Measurements from ENCODE around the gene FAM228A.
"Not testable (repeated sequence)": the region's sequence is repeated elsewhere in the genome, so short reads cannot be mapped to it uniquely, and the experiment has no call there.

FAM228A gene

DNA sequence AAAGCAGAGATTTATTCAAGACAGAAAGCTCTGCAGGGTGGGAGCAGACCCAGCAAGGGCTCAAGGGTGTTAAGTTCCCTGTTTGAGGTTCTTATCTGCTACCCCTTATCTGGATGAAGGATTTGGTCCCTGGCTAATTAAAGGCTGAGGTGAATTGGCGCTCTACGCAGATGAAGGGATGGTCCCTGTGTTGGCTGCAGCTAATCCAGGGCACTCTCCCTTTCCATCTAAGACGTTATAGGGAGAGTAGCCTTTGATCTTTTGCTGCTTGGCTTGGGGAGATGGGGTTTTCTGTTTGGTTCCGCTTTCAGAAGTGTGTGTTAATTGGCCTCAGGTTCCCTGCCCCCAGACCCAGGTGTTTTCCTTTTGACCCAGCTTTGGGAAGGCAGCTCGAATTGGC lies 17.0 kb downstream of the FAM228A start:
- no peak for DNase-seq

GRCh38 chr2:24197213-24197612 lies 22.4 kb downstream of the FAM228A start:
- DNase-seq = not testable (repeated sequence)

- no peak for DNase-seq
These were observed 25.2 kb downstream of the FAM228A start for GRCh38 chr2:24199968-24200590.

DNA sequence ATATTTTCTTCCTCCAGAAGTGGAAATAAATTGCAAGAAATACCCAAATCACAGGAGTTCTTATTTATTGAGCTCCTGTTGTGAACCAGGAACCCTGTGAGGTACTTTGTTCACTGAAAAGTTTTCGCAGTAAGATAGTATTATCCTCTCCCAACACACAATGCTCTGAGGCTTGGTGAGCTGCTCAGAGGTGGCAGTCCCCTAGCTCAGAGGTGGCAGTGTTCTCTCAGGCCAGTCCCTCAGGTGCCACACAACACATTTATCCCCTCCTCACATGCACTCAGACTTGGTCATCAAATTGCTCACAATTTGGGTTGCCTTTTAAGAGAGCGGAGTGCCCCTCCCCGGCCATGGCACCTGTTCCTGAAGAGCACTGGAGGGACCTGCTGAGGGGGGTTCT lies 25.9 kb downstream of the FAM228A start:
- no peak for DNase-seq

DNA sequence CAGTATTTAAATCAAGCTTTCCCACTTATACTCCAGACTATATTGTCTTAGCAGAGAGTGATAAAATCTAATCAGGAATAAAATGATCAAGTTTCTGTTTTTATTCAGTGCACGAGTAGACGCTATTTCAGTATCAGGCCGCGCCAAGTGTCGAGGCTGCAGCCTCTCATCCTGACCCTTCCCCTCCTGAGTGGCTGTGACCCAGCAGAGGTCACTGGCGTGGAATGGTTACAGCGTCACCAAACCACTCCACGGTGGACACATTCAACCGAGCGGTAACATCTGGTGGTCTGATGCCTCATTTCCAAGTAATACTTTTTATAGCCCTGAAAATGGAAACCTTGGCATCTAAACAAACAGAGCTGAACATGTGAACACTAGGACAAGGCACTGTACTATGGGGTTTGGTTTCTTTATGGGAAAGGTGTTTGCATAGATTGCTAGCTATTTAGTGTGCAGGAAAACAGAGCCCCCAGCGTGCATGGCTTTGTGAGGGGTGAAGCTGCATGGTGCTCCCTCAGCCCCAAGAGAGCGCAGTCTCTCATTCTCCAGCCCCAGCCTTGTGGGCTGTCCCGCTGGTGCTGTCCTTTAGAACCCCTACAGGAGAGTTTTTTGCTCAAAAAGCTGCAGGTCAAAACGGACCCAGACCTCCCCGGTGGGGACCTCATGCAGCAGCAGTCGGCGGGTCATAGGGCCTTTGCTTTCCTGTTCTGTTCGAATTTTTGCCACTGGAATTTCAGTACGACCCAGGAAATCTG lies 28.4 kb downstream of the FAM228A start:
- DNase-seq = no peak

GRCh38 chr2:24203787-24204150 lies 28.9 kb downstream of the FAM228A start:
- no peak for DNase-seq

GRCh38 chr2:24204505-24204904 lies 29.7 kb downstream of the FAM228A start:
- DNase-seq = no peak

DNA sequence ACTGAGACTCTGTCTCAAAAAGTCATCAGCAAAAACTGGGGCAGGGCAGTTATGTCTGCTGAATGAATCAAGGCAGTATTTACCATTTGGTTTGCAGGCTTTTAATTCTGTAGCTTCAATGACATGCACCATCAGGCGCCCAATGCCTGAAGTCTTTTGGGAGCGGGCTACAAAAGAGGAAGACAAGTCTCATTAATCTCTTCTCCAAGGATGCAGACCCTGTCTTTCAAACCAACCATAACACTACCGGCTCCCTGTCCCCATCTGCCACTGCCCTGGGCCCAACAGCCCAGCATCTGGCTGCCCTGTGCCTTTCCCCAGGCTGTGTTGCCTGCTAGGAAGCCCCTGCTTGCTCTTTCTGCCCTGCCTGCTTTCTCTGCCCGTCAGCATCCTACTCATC lies 30.3 kb downstream of the FAM228A start:
- DNase-seq = no peak

- no peak for DNase-seq
These were observed 31.4 kb downstream of the FAM228A start for GRCh38 chr2:24206242-24206641.

GRCh38 chr2:24206714-24207113 lies 31.9 kb downstream of the FAM228A start:
- no peak for DNase-seq

DNA sequence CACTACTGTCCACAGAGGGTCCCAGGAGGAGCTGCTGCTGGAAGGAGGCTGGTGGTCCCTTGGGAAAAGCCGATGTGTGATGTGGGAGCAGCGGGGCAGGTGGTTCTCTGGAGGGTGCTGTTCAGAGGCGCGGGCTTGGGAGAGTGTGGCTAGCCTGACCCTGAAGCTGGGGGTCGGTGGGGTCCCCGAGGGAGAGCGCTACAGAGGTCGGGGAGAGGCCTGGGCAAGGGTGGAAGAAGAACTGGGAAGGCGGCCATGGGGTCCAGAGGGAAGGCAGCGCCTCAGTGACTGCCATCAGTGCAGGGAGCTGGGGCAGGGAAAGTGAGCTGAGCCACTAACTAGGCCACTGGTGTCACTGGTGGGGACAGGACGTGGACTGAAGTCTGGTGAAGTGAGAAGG lies 32.5 kb downstream of the FAM228A start:
- no peak for DNase-seq

GRCh38 chr2:24208490-24208889 lies 33.6 kb downstream of the FAM228A start:
- DNase-seq = no peak

DNA sequence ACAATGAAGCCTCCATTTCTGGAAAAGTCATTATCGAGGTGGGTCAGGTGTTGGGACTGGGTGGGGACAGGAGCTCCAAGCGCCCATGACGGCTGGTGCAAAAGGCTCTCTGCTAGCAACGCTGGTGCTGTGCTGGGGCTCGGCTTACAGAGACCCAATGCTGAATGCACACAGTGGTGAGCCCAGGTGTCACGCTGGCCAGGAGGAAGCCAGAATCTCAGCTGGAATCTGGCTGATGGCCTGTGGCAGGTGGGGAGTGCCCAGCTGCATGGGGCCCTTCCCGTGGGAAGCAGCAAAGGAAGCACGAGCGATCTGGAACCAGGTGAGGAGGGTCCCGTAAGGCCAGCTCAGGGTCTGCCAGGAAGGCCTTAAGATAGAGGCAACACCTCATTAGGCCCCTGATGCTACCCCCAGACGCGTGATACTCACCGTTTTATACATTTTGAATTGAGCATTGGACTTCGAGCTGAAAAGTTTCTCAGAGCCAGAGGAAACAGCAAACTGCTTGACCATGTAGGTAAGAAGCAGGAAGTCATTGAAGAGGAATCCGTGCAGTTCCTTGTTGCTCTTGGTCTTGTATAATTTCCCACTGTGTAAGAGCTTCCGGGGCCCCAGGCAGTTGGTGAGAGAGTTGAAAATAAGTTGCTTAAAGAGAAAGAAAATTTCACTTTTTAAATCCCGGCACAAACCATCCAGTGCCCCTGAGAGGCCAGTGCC lies 34.7 kb downstream of the FAM228A start:
- DNase-seq = no peak

DNA sequence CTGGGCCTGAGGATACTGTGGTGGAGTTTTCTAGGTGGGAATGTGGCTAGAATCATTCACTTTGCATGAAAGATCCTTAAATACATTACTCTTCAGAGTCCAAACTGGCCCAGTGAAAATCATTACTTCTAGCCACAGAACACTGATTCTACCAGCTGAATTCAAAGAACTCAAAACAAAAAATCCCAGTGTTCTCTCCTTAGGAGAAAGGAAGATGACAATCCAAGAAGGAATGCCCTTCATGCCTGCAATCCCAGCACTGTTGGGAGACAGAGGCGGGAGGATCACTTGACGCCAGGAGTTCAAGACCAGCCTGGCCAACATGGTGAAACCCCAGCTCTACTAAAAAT lies 35.2 kb downstream of the FAM228A start:
- DNase-seq = no peak

DNA sequence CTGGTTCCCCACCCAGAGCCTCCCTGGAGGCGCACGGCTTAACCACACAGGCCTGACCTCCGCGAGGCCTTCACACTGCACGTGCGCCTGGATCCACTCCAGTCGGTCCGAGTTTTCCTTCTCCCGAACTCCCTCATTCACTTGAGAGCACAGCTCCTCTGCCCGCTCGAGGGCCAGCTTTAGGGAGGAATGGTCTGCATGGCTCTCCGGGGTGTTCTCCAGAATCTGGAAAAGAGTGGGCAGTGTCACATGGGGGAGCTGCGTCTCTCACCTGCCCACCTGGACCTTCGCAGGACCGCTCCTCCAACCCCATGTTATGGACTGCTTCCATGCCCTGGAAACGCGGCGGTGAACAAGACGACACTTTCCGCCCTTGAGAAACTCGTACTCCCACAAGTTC lies 35.9 kb downstream of the FAM228A start:
- DNase-seq = no peak

GRCh38 chr2:24211408-24211807 lies 36.6 kb downstream of the FAM228A start:
- DNase-seq = no peak

DNA sequence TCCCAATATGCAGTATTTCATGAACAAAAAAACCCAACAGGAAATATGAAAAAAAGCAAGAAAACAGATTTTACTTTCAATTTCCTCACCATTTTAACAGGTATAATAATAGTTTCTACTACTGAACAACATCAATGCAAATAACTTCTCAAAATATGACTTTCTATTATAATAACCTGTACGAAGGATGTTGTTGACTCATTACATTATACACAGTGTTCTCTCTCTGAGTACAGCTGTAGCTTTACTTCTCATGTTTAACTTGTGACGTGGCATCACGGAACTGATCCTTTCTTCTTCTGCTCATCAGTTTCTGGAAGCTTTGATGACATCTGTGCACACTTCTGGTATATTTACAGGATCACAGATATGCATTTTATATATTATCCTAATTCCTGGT lies 40.0 kb downstream of the FAM228A start:
- DNase-seq = no peak

GRCh38 chr2:24220554-24221291 lies 45.9 kb downstream of the FAM228A start:
- DNase-seq = no peak

- no peak for DNase-seq
These were observed 46.6 kb downstream of the FAM228A start for GRCh38 chr2:24221343-24222050.

DNA sequence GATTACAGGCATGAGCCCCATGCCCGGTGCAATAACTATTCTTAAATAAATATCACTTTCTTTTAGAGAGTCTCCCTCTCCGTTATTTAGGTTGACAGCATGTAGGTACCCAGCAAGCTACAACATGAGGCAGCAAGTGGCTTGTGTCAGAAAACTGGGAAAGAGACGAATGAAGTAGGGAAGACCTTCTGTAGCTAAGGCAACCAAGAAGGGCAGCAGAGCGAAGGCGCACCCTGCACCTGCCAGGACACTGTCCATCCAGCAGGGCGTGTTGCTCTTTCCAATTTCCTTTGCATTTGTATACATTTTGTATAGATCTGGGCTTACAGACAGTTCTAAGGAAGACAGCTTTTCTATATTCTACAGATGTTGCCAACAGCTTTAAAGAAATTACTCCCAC lies 48.1 kb downstream of the FAM228A start:
- no peak for DNase-seq

- DNase-seq = no peak
These were observed 50.8 kb downstream of the FAM228A start for GRCh38 chr2:24225499-24226242.

- DNase-seq = peak in 1 of 2 experiments; percentile 23
These were observed 53.6 kb downstream of the FAM228A start for GRCh38 chr2:24228470-24228869.
